Measurements from ENCODE around the gene OSBPL3. TPM values are rescaled to one million over a fixed set of nuclear protein-coding genes. Genes with fewer than 3 reads are reported as not detected.

The OSBPL3 gene
- polyA plus RNA-seq, 1 donor from 2014 or later: 0.26 TPM

DNA sequence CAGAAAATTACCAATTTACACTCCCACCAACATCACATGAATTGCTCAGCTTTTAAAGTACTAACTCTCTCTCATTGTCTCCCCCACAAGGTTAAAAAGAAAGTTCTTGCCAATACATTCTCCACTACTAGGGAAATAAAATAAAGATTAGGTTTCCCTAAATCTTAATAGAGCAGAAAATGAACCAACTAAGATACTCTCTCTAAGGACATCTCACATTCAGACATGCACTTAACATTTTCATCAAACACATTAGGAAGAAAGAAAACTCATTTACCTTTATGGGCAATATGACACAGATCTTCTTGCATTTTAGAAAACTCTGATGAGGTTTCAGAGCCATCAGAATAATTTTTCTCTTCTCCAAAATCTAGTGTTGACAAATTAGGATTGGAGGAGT is 118.6 kb downstream of the OSBPL3 start:
- no peak for TF ChIP-seq TAF1 (IDR thresholded peaks at IDR 0.05; ENCODE audit: low read depth)
- TF ChIP-seq POLR2AphosphoS5 (IDR thresholded peaks at IDR 0.05): no peak
- no peak for TF ChIP-seq EP300 (conservative IDR thresholded peaks at IDR 0.05; ENCODE audit: poor library complexity, severe bottlenecking)
- TF ChIP-seq SMC3 (conservative IDR thresholded peaks at IDR 0.05; ENCODE audit: poor library complexity): no peak
- TF ChIP-seq, protein P1, sequence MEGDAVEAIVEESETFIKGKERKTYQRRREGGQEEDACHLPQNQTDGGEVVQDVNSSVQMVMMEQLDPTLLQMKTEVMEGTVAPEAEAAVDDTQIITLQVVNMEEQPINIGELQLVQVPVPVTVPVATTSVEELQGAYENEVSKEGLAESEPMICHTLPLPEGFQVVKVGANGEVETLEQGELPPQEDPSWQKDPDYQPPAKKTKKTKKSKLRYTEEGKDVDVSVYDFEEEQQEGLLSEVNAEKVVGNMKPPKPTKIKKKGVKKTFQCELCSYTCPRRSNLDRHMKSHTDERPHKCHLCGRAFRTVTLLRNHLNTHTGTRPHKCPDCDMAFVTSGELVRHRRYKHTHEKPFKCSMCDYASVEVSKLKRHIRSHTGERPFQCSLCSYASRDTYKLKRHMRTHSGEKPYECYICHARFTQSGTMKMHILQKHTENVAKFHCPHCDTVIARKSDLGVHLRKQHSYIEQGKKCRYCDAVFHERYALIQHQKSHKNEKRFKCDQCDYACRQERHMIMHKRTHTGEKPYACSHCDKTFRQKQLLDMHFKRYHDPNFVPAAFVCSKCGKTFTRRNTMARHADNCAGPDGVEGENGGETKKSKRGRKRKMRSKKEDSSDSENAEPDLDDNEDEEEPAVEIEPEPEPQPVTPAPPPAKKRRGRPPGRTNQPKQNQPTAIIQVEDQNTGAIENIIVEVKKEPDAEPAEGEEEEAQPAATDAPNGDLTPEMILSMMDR (IDR thresholded peaks at IDR 0.05; ENCODE audit: poor library complexity, severe bottlenecking): no peak
- no peak for TF ChIP-seq RAD21 (conservative IDR thresholded peaks at IDR 0.05)
- TF ChIP-seq, protein P2, sequence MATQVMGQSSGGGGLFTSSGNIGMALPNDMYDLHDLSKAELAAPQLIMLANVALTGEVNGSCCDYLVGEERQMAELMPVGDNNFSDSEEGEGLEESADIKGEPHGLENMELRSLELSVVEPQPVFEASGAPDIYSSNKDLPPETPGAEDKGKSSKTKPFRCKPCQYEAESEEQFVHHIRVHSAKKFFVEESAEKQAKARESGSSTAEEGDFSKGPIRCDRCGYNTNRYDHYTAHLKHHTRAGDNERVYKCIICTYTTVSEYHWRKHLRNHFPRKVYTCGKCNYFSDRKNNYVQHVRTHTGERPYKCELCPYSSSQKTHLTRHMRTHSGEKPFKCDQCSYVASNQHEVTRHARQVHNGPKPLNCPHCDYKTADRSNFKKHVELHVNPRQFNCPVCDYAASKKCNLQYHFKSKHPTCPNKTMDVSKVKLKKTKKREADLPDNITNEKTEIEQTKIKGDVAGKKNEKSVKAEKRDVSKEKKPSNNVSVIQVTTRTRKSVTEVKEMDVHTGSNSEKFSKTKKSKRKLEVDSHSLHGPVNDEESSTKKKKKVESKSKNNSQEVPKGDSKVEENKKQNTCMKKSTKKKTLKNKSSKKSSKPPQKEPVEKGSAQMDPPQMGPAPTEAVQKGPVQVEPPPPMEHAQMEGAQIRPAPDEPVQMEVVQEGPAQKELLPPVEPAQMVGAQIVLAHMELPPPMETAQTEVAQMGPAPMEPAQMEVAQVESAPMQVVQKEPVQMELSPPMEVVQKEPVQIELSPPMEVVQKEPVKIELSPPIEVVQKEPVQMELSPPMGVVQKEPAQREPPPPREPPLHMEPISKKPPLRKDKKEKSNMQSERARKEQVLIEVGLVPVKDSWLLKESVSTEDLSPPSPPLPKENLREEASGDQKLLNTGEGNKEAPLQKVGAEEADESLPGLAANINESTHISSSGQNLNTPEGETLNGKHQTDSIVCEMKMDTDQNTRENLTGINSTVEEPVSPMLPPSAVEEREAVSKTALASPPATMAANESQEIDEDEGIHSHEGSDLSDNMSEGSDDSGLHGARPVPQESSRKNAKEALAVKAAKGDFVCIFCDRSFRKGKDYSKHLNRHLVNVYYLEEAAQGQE (IDR thresholded peaks at IDR 0.05; ENCODE audit: borderline replicate concordance): no peak
- TF ChIP-seq MXI1 (conservative IDR thresholded peaks at IDR 0.05; ENCODE audit: poor library complexity, severe bottlenecking): no peak

DNA sequence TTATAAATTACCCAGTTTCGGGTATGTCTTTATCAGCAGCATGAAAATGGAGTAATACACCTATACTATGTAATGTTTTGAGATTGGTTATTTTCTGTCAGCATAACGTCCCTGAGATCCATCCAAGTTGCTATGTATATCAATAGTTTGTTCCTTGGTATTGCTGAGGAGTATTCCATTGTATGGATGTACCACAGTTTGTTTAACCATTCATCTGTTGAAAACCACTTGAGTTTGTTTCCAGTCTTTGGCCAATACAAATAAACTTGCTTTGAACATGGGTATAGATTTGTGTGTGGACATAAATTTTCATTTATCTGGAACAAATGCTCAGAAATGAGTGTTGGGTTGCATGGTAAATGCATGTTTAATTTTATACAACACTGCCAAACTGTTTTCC is 119.4 kb downstream of the OSBPL3 start:
- no peaks in the 10 kb centered on the region for H3F3A ChIP-seq (ENCODE audit: insufficient read depth, low read length, poor library complexity, severe bottlenecking)
- no peaks in the 10 kb centered on the region for H3K79me2 ChIP-seq (replicated peaks; ENCODE audit: insufficient read depth, low read length)
- H3K9me2 ChIP-seq (ENCODE audit: insufficient read depth, low read length): no peaks in the 10 kb centered on the region
- no peak overlapping the region for H2AFZ ChIP-seq (ENCODE audit: low read depth, low read length)
- H3K27ac ChIP-seq (ENCODE audit: low read length): no peak overlapping the region
- no peaks in the 10 kb centered on the region for H3K36me3 ChIP-seq (ENCODE audit: insufficient read depth, low read length)
- H3K4me2 ChIP-seq (ENCODE audit: low read length): no peak overlapping the region
- H4K20me1 ChIP-seq (ENCODE audit: insufficient read depth): no peaks in the 10 kb centered on the region
- H3K9me3 ChIP-seq (ENCODE audit: low read length): no peaks in the 10 kb centered on the region
- no peaks in the 10 kb centered on the region for H3K27me3 ChIP-seq (ENCODE audit: insufficient read depth, low read depth, low read length)
- no peak for TF ChIP-seq MXI1 (conservative IDR thresholded peaks at IDR 0.05; ENCODE audit: poor library complexity, severe bottlenecking)
- no peak for TF ChIP-seq SMC3 (conservative IDR thresholded peaks at IDR 0.05; ENCODE audit: poor library complexity)
- H3K4me3 ChIP-seq (ENCODE audit: low read length): no peak overlapping the region
- no peak overlapping the region for H3K9ac ChIP-seq (ENCODE audit: low read length)

More for the DNA sequence above, 118.6 kb downstream of the OSBPL3 start:
- Histone ChIP-seq H3K4me2 (ENCODE audit: low read length) (no peak overlapping the region), H3K9ac (ENCODE audit: low read length) (no peak overlapping the region), H2AFZ (ENCODE audit: low read depth, low read length) (no peak overlapping the region), H3F3A (ENCODE audit: insufficient read depth, low read length, poor library complexity, severe bottlenecking) (no peaks in the 10 kb centered on the region), H3K27me3 (ENCODE audit: insufficient read depth, low read depth, low read length) (no peaks in the 10 kb centered on the region), H3K9me2 (ENCODE audit: insufficient read depth, low read length) (no peaks in the 10 kb centered on the region), H3K4me3 (ENCODE audit: low read length) (no peak overlapping the region), H3K36me3 (ENCODE audit: insufficient read depth, low read length) (no peaks in the 10 kb centered on the region), H3K27ac (ENCODE audit: low read length) (no peak overlapping the region), H3K9me3 (ENCODE audit: low read length) (no peaks in the 10 kb centered on the region), H4K20me1 (ENCODE audit: insufficient read depth) (no peaks in the 10 kb centered on the region), H3K79me2 (replicated peaks; ENCODE audit: insufficient read depth, low read length) (no peaks in the 10 kb centered on the region)

Measured in neural cell (in vitro differentiated cells).